DMS53 treated with DMSO at 0.1 percent for 48 hours (cell line): ENCODE measurements around the gene FABP3.
A peak's percentile ranks its signal among the peaks of the same experiment; 100 is the strongest.
"Not testable (repeated sequence)": the region's sequence is repeated elsewhere in the genome, so short reads cannot be mapped to it uniquely, and the experiment has no call there.

Source experiments
- DNase-seq: peaks from one replicate; lab custom pipeline; 2025; ENCODE audit not compliant: unreplicated experiment; lab: John Stamatoyannopoulos, UW

Gene FABP3

GRCh38 chr1:31399976-31400375 is 27.1 kb upstream of the FABP3 start:
- DNase-seq, result no peak

GRCh38 chr1:31398246-31398645 is 25.4 kb upstream of the FABP3 start:
- no peak for DNase-seq

- DNase-seq, result no peak
Observed at GRCh38 chr1:31397360-31398095, 24.7 kb upstream of the FABP3 start.

DNA sequence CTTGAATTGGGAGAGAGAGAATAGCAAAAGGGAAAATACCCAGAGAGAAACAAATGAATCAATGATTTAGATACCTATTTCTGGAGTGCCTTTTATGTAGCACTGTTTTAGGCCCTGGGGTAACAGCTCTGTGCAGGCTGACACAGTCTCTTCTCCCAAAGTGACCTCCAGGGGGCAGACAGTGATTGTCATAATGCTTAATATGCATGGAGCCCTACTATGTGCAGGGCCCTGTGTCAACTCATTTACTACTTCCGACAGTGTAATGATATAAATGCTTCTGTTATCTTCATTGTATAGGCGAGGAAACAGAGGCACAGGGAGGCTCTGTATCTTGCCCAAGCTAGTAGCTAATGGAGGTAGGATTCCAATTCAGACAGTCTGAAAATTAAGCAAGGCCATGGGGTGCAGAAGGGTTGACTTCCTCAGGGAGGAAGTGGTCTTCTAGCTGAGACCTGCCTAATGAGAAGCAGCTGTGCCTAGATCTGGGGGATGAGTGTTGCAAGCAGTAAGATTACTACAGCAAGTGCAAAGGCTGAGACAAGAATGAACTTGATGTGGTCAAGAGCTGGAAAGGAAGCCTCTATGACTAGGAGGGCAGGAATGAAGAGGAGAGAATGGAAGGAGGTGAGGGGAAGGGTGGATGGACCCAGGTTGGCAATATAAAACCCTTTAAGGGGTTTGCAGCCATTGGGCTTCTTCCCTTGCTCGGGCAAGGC is 23.9 kb upstream of the FABP3 start:
- no peak for DNase-seq

DNA sequence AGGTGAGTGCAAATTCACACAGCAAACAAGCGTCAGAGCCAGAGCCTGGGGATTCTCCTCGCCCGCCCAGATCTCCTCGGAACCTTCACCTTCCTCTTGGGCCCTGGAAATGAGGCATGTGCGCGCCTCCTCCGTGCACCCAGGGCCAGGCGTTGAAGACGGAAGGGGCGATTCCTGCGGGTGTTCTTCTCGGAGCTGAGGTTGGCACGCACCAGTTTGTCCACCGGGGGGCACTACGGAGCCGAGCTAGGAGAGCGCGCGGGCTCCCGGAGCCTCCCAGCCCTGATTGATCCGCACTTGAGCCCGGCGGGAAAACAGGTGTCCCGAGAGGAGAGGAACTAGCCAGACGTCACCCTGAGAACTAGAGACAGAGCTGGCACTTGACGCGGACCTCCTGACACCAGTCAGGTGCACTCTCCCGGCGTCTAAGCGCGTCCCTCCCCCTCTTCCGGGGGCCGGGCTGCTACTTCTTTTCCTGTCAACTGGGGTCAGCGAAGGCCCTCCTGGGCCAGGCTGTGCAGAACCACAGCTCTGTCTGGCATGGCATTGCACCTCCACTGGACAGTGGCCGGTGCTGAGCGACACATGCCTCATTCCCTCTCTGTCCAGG is 21.8 kb upstream of the FABP3 start:
- peak; percentile 97 for DNase-seq

- no peak for DNase-seq
Observed at GRCh38 chr1:31393463-31393862, 20.6 kb upstream of the FABP3 start.

DNA sequence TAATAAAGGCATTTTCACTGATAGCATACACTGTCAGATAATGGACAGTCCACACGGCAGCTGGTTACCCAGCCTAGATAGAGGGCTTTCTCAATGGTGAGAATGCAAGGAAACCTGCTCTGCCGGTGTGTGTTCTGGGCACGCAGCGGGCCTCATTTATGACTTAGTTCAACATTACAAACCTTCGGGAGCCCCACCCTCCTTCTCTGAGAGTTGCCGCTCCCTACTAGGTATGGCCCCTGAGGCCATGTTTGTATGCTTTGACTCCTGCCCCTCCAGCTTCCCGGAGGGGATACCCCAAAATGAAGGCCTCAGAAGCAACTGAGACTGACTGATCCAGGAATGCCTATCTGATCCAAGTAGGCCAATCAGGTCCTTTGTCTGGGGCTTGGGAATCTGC is 17.2 kb upstream of the FABP3 start:
- DNase-seq, result no peak

GRCh38 chr1:31389616-31390015 is 16.7 kb upstream of the FABP3 start:
- no peak for DNase-seq

GRCh38 chr1:31387612-31388011 is 14.7 kb upstream of the FABP3 start:
- no peak for DNase-seq

- not testable (repeated sequence) for DNase-seq
Observed at GRCh38 chr1:31386576-31387243, 13.8 kb upstream of the FABP3 start.

- DNase-seq, result no peak
Observed at GRCh38 chr1:31383967-31384366, 11.1 kb upstream of the FABP3 start.

DNA sequence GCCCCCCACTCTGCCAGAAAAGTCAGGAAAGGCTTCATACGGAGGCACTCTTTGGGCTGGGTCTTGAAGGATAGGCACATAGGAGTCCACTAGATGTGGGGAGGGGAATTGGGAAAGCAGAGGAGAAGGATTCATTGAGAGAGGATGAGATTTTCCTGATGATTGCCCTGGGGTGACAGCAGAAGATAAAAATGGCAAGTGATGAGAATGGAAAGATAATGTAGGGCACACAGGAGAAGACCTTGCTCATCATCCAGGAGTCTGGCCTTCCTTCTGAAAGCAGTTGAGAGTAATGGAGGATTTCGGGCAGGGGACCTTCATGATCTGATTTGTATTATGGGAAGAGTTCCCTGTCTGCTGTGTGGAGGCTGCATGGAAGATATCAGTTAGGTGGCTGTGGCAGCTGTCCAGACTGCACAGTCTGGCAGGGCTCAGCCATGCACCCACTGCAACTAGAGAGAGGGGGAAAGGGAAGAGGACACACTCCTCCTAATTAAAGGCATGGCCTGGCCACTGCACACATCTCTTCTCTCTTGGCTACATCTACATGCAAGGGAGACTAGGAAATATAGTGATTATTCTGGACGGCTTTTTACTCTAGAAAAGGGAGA is 9.6 kb upstream of the FABP3 start:
- DNase-seq, result no peak

- no peak for DNase-seq
Observed at GRCh38 chr1:31381394-31382294, 8.8 kb upstream of the FABP3 start.

DNA sequence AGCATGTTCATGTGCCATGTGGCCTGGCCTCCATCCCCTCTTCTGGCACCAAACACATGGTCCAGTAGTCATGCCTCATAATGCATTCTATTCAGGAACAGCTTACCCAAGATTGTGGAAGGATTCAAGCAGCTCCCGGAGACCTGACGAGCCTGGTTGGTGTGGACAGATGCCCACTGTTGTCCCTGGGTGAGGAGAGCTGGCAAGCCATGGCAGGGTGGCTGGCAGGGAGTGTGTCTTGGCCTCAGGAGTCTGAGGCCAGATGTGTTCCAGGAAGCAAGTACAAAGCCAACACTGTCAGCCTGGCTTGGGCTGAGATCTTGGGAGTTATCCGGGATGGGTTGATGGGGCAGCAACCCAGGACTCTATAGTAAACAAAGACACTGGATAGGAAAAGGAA is 7.3 kb upstream of the FABP3 start:
- no peak for DNase-seq

DNA sequence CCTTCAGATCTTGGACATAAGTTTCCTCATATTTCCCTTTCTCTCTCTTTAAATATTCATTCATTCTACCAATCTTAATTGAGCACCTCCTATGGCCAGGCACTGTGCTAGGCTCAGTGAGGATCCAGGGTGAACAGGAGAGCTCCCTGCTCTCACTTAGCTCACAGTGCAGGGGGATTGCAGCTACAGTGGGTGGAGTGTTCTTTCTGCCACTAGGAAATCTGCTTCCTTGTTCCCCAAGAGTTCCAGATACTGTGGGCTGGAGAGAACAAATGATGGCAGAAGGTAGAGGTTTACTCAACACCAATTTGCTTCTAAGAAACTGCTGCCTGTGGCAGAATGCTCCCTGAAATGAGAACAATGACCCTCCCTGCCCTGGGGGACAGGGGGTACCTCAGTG is 5.1 kb upstream of the FABP3 start:
- no peak for DNase-seq

GRCh38 chr1:31377364-31377863 is 4.5 kb upstream of the FABP3 start:
- DNase-seq, result no peak

GRCh38 chr1:31376375-31377134 is 3.7 kb upstream of the FABP3 start:
- peak; percentile 89 for DNase-seq

DNA sequence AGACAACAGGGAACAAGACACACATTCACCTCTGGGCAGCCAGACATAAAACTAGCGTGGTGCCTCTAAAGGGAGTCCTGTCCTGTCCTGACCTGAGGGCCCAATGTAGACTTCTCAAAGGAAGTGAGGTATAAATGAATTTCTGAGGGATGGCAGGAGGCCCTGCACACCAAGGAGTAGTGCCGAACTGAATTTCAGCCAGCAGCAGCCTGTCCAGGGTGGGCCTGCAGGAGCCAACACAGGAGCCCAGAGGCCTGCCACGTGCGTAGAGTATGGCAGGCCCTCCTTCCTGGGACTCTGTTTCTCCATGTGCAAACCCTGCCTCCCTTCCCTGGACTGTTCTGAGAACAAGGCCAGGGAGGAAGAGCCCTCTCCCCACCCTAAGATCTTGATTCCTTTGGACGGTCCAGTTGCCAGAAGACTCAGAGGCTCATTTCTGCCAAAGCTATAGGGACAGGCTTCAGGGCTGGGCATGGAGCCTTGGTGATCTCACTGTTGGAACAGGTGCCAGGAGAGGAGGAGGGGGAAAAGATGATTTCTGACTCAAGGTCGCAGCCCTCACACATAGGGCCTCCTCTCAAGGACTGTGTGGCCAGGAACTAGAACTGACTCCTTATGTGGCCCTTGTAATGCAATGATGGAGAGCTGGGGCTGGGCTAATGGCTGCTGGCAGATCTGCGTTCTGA is 1.8 kb upstream of the FABP3 start:
- no peak for DNase-seq
